HepG2 (cell line): ENCODE data around the gene PLXNB2. TPM values are rescaled to one million over a fixed set of nuclear protein-coding genes. Genes with fewer than 3 reads are reported as not detected.

Source experiments
- ATAC-seq: fragments of 200-7000 bp; cut with Tn5 transposase; 3 replicates; pipeline ENCODE4 v1.9.1; 2020; ENCODE audit warnings: mild to moderate bottlenecking, moderate library complexity
- BruUV-seq: library from RNA; stranded (reverse); fragments of 400-500 nt; replicated peaks from 2 replicates; lab custom pipeline; 2021; lab: Mats Ljungman, UMichigan
- CTCF ChIA-PET: fragments of 300-600 bp; formaldehyde crosslinking; extraction: SDS; loops from one replicate; lab custom pipeline; 2021; ENCODE audit warnings: low total read pairs, inconsistent platforms, low intra/inter-chr PET ratio; lab: Yijun Ruan, JAX
- POLR2A ChIA-PET: fragments of 350-600 bp; sonication (Branson Sonifier 250); formaldehyde crosslinking; loops from one replicate; lab custom pipeline; 2020; ENCODE audit warnings: antibody characterized with exemption, inconsistent platforms; lab: Yijun Ruan, JAX
- DNase-seq: peaks from one replicate; pipeline ENCODE4 v3.0.0-alpha.2; 2015; ENCODE audit warnings: low spot score
- FAIRE-seq: peaks from 3 replicates; lab custom pipeline; 2011; peaks lifted over from hg19 to GRCh38; lab: Jason Lieb, UNC
- H2AFZ ChIP-seq: one replicate; pipeline ENCODE4 v1.6.1; 2011; ENCODE audit warnings: low read length, inconsistent platforms
- H3K27ac ChIP-seq: fragments of 300-600 bp; 3 replicates; pipeline ENCODE4 v1.8.0; 2011; ENCODE audit warnings: mixed run types, mild to moderate bottlenecking, mixed read lengths, low read length, inconsistent platforms; ENCODE audit not compliant: insufficient read depth; ENCODE audit errors: extremely low read length
- H3K27me3 ChIP-seq, 2 experiments: fragments of 200-600 bp in 1 of 2; 2 replicates in 1 of 2; 3 replicates in 1 of 2; pipeline versions ENCODE4 v1.6.0 to v1.8.0; 2011; ENCODE audit warnings: low read length in 2 of 2, mild to moderate bottlenecking in 2 of 2, moderate library complexity in 2 of 2, inconsistent platforms in 1 of 2; ENCODE audit not compliant: insufficient read depth in 2 of 2, control insufficient read depth in 1 of 2
- H3K36me3 ChIP-seq, 2 experiments: fragments of 200-600 bp in 1 of 2; replicated peaks in 1 of 2; 2 replicates in 1 of 2; 3 replicates in 1 of 2; pipeline versions ENCODE4 v1.5.1 to v1.8.0; 2011; ENCODE audit warnings: low read length in 2 of 2, inconsistent platforms in 1 of 2; ENCODE audit not compliant: insufficient read depth in 2 of 2, control insufficient read depth in 1 of 2
- H3K4me1 ChIP-seq: 2 replicates; pipeline ENCODE4 v1.5.1; 2012; ENCODE audit warnings: low read length, inconsistent platforms; ENCODE audit not compliant: insufficient read depth
- H3K4me2 ChIP-seq: 2 replicates; pipeline ENCODE4 v1.6.0; 2011; ENCODE audit warnings: low read depth, low read length, inconsistent platforms
- H3K4me3 ChIP-seq, 3 experiments: fragments of 200-600 bp in 1 of 3; sonication (generic), shearing (Covaris generic) in 1 of 3; replicated peaks in 1 of 3; 2 replicates each; pipeline ENCODE4 v1.5.1; 2011 to 2016; ENCODE audit warnings: low read length in 3 of 3, inconsistent platforms in 2 of 3, low read depth in 2 of 3, mild to moderate bottlenecking in 2 of 3, control low read depth in 1 of 3, mixed read lengths in 1 of 3; ENCODE audit not compliant: insufficient read depth in 1 of 3
- H3K79me2 ChIP-seq: one replicate; pipeline ENCODE4 v1.6.1; 2011; ENCODE audit warnings: low read length, inconsistent platforms; ENCODE audit not compliant: insufficient read depth
- H3K9ac ChIP-seq: 2 replicates; pipeline ENCODE4 v1.6.0; 2011; ENCODE audit warnings: mild to moderate bottlenecking, low read depth, low read length, inconsistent platforms; ENCODE audit not compliant: insufficient read depth
- H3K9me3 ChIP-seq: 2 replicates; pipeline ENCODE4 v1.5.1; 2012; ENCODE audit warnings: mild to moderate bottlenecking, low read length
- H4K20me1 ChIP-seq: 2 replicates; pipeline ENCODE4 v1.6.0; 2011; ENCODE audit warnings: inconsistent platforms, mild to moderate bottlenecking, low read length, moderate library complexity; ENCODE audit not compliant: insufficient read depth
- HOXA5 ChIP-seq: sonication (generic); formaldehyde crosslinking; IDR thresholded peaks from 2 replicates; pipeline ENCODE4 v1.4.0; 2020; ENCODE audit warnings: missing genetic modification reagents
- ZBTB33 ChIP-seq: sonication (generic); formaldehyde crosslinking; IDR thresholded peaks from 2 replicates; pipeline ENCODE4 v1.4.0; 2020; ENCODE audit warnings: missing genetic modification reagents
- ZBTB43 ChIP-seq: sonication (generic); formaldehyde crosslinking; conservative IDR thresholded peaks from 2 replicates; pipeline ENCODE4 v1.4.0; 2020; ENCODE audit warnings: missing genetic modification reagents
- ZNF382 ChIP-seq: sonication (generic); formaldehyde crosslinking; IDR thresholded peaks from 2 replicates; pipeline ENCODE4 v1.5.0; 2020; ENCODE audit warnings: missing genetic modification reagents, mild to moderate bottlenecking, borderline replicate concordance
- WGBS: methylation state at CpG from one replicate; pipeline ENCODE4 v1.1.6; 2017; ENCODE audit warnings: low lambda C conversion rate; 5-methylcytosine and 5-hydroxymethylcytosine counted together
- in situ Hi-C: cut with HindIII; loops from 2 replicates; pipeline ENCODE4 v1.10.0; 2017; ENCODE audit warnings: low pct_unique_long_range_greater_than_20kb; ENCODE audit not compliant: extremely low pct_ligation_motif_present
- intact Hi-C: fragments of 100-400 bp; cut with micrococcal nuclease; formaldehyde crosslinking; loops from one replicate; pipeline ENCODE4 v1.10.0; 2022; ENCODE audit not compliant: unreplicated experiment
- polyA plus RNA-seq, 8 experiments: library from polyadenylated mRNA; depleted of rRNA in 3 of 8; stranded (reverse) in 7 of 8; unstranded in 1 of 8; fragments of >200 nt; fragmentation: Illumina TruSeq in 4 of 8; extraction: Trizol in 4 of 8; gene quantifications; 2 replicates each; pipeline versions ENCODE4 v1.2.1 to v1.2.3, GENCODE V29; 2011 to 2016; ENCODE audit warnings: low read depth in 4 of 8, missing spikeins in 1 of 8, mixed read lengths in 1 of 8; ENCODE audit not compliant: insufficient read depth in 1 of 8
- total RNA-seq, 5 experiments: library from RNA; depleted of rRNA; stranded (reverse); fragments of >200 nt; fragmentation: Illumina TruSeq; extraction: Trizol; gene quantifications; 2 replicates each; pipeline ENCODE4 v1.2.3, GENCODE V29; 2016; ENCODE audit warnings: low read depth in 1 of 5

PLXNB2 gene
- total and polyA plus RNA-seq, 2 of the 13 experiments (the other 11 are each of a cell fraction or from before 2014, with no cell fraction given): 32.6 to 68.9 TPM

GRCh38 chr22:50313600-50313999 lies 6.2 kb upstream of the PLXNB2 start:
- 80% methylated on average over 4 of the region's 17 CpGs for WGBS
- POLR2A ChIA-PET: interaction anchor here (1.7 kb wide), 1 partner anchor 19 kb away, joined by 6 read pairs; no protein-coding TSS in a partner anchor
- H3K27ac ChIP-seq: no peak overlapping the region

GRCh38 chr22:50313021-50313420 lies 5.6 kb upstream of the PLXNB2 start:
- POLR2A ChIA-PET: interaction anchor here (1.7 kb wide), 1 partner anchor 19 kb away, joined by 6 read pairs; no protein-coding TSS in a partner anchor
- DNase-seq: no peak
- Histone ChIP-seq H3K79me2 (no peaks in the 10 kb centered on the region), H2AFZ (no peak overlapping the region), H4K20me1 (no peaks in the 10 kb centered on the region), H3K27ac (no peak overlapping the region), H3K9me3 (no peaks in the 10 kb centered on the region), H3K4me2 (no peak overlapping the region), H3K4me3 (no peak overlapping the region), H3K27me3 (peaks cover 0 to 1% of the 10 kb centered on the region in 2 experiments; a peak in 2 of 5 replicates), H3K36me3 (no peaks in the 10 kb centered on the region), H3K4me1 (peaks cover 77% of the 10 kb centered on the region), H3K9ac (no peak overlapping the region)
- no peak for ATAC-seq
- CTCF ChIA-PET: no interaction called here
- no TSS peak for BruUV-seq
- FAIRE-seq: no peak
- 53% methylated on average over 3 of the region's 7 CpGs for WGBS
- intact Hi-C loops (no loop called here), in situ Hi-C loops (no loop called here)
- TF ChIP-seq HOXA5 (CRISPR knock-in tag) (no peak), ZBTB43 (CRISPR knock-in tag) (no peak)

More at GRCh38 chr22:50313600-50313999, 6.2 kb upstream of the PLXNB2 start:
- peaks cover 72% of the 10 kb centered on the region for H3K4me1 ChIP-seq
- no peaks in the 10 kb centered on the region for H3K9me3 ChIP-seq
- H3K27me3 ChIP-seq: peaks cover 0 to 1% of the 10 kb centered on the region in 2 experiments; a peak in 2 of 5 replicates
- CTCF ChIA-PET: no interaction called here
- FAIRE-seq: no peak
- no peak overlapping the region for H3K4me3 ChIP-seq
- no peak overlapping the region for H2AFZ ChIP-seq
- no peaks in the 10 kb centered on the region for H3K36me3 ChIP-seq
- BruUV-seq: no TSS peak
- H3K9ac ChIP-seq: no peak overlapping the region
- no peak overlapping the region for H3K4me2 ChIP-seq
- H3K79me2 ChIP-seq: no peaks in the 10 kb centered on the region
- TF ChIP-seq ZNF382 (CRISPR knock-in tag): no peak
- peak; percentile 46; the same call in 1 of the 2 replicates for TF ChIP-seq ZBTB33 (CRISPR knock-in tag)
- in situ Hi-C loops (no loop called here), intact Hi-C loops (no loop called here)
- no peaks in the 10 kb centered on the region for H4K20me1 ChIP-seq
- no peak for DNase-seq
- ATAC-seq: no peak
